Fibroblast of the aortic adventitia (primary cell): ENCODE data around the gene CTNNA2. TPM values are rescaled to one million over a fixed set of nuclear protein-coding genes. Genes with fewer than 3 reads are reported as not detected.
A peak's percentile ranks its signal among the peaks of the same experiment; 100 is the strongest.

ENCODE experiments used
- DNase-seq: peaks from one replicate; pipeline ENCODE4 v3.0.0-alpha.2; 2010; ENCODE audit warnings: low read depth
- H3K4me3 ChIP-seq: 2 replicates; pipeline ENCODE4 v1.5.1; 2011; ENCODE audit warnings: low read depth, mild to moderate bottlenecking, control low read depth, low read length, moderate library complexity
- CTCF ChIP-seq: IDR thresholded peaks from 2 replicates; pipeline ENCODE4 v1.5.1; 2011; ENCODE audit warnings: mild to moderate bottlenecking, low read length, control low read depth, inconsistent platforms; ENCODE audit not compliant: insufficient read depth
- total RNA-seq: library from RNA; depleted of rRNA; stranded (reverse); fragments of >200 nt; gene quantifications from 2 replicates; pipeline ENCODE4 v1.2.3, GENCODE V29; 2012; ENCODE audit warnings: low replicate concordance

The CTNNA2 gene
- total RNA-seq, 1 donor = 0.36 TPM

GRCh38 chr2:80496775-80497174 is 983.9 kb downstream of the CTNNA2 start:
- DNase-seq = peak; percentile 67
- H3K4me3 ChIP-seq = no peak overlapping the region
- no peak for TF ChIP-seq CTCF

DNA sequence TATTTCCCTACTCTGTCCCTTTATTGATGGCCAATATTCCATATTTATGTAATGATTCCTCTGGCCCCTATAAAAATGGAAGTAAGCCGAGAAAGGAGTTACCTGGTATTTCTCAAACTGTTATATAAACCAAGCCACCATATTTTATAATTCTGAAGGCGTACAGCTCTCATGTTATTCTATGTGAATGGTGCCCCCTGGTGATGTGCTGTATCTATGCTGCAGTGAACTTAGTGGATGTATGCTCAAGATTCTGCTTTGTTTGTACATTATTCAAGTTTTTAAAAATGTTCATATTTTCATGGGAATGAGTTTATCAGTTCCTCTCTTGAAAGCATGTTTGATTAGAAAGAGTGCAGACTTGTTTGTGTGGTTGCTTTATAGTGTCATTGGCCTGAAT is 986.2 kb downstream of the CTNNA2 start:
- peak; percentile 77 for DNase-seq
- TF ChIP-seq CTCF = peak; percentile 72
- H3K4me3 ChIP-seq = no peak overlapping the region

DNA sequence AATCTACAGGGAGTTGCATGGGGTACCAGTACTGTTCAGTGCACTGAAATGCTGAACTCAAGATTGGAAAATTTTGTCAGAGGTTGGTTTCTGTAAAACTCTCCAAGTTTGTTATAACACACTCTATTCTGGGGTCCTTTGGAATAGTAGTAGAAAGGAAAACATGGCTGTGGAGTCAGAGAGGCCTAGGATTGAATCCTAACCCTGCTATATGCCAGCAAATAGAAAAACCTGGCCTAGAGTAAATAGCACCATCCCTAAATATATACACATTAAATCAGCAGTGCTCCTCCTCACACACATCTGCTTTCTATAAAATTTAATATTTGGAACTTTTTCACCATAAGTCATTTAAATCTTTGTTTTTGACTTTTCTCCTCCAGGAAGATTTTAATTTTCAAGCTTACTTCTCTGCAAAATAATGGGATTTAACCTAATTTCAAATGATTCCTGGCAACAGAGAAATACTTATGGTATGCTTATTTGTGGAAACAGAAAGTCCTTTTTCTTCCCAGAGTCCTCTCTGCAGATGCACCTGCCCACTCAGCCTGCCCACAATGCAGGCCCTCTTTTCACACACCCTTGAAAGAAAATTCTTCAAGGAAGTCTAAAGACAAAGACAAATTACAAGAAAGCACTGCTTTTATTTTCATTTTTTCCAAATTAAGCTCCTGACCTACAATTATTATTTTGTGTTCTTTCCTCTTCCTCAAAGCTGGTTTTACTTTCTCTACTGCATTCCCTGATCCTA is 989.2 kb downstream of the CTNNA2 start:
- TF ChIP-seq CTCF = no peak
- no peak overlapping the region for H3K4me3 ChIP-seq
- no peak for DNase-seq

GRCh38 chr2:80506563-80506962 is 993.7 kb downstream of the CTNNA2 start:
- no peak for TF ChIP-seq CTCF
- no peak overlapping the region for H3K4me3 ChIP-seq
- DNase-seq = no peak

- no peak for DNase-seq
- TF ChIP-seq CTCF = no peak
These were observed 997.9 kb downstream of the CTNNA2 start for GRCh38 chr2:80510716-80511115.

DNA sequence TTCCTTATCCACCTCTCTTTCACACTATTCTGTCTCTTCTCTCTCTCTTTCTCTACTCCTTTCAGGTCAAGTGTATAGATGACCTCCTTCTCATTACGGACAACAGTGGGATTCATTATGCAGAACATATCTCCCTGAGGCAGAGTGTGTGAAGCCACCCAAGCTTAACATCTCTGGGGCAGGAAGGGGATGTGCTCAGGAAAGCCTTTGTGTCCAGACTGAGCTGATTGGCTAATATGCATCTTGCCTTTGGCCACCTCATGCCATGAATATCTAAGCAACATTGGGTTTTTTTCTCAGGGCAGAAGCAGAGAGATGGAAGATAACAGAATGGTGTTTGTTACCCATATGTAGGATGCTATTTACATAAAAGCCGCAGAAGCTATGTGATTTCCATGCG is 1003.1 kb downstream of the CTNNA2 start:
- no peak for DNase-seq
- TF ChIP-seq CTCF = no peak
- H3K4me3 ChIP-seq = no peak overlapping the region

More at GRCh38 chr2:80510716-80511115, 997.9 kb downstream of the CTNNA2 start:
- no peak overlapping the region for H3K4me3 ChIP-seq

GRCh38 chr2:80517316-80517715 is 1004.5 kb downstream of the CTNNA2 start:
- DNase-seq = no peak
- TF ChIP-seq CTCF = no peak
- H3K4me3 ChIP-seq = no peak overlapping the region
